Measurements from ENCODE around the gene GJB2.
A peak's percentile ranks its signal among the peaks of the same experiment; 100 is the strongest.

The GJB2 gene

GRCh38 chr13:20191311-20192157 lies 1.2 kb downstream of the GJB2 start:
- FAIRE-seq = no peak

GRCh38 chr13:20190481-20191310 lies 2.0 kb downstream of the GJB2 start:
- no peak for FAIRE-seq

GRCh38 chr13:20190076-20190475 lies 2.7 kb downstream of the GJB2 start:
- FAIRE-seq = no peak

DNA sequence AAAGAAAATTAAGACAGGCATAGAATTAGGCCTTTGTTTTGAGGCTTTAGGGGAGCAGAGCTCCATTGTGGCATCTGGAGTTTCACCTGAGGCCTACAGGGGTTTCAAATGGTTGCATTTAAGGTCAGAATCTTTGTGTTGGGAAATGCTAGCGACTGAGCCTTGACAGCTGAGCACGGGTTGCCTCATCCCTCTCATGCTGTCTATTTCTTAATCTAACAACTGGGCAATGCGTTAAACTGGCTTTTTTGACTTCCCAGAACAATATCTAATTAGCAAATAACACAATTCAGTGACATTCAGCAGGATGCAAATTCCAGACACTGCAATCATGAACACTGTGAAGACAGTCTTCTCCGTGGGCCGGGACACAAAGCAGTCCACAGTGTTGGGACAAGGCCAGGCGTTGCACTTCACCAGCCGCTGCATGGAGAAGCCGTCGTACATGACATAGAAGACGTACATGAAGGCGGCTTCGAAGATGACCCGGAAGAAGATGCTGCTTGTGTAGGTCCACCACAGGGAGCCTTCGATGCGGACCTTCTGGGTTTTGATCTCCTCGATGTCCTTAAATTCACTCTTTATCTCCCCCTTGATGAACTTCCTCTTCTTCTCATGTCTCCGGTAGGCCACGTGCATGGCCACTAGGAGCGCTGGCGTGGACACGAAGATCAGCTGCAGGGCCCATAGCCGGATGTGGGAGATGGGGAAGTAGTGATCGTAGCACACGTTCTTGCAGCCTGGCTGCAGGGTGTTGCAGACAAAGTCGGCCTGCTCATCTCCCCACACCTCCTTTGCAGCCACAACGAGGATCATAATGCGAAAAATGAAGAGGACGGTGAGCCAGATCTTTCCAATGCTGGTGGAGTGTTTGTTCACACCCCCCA lies 3.8 kb downstream of the GJB2 start:
- no peak for FAIRE-seq

DNA sequence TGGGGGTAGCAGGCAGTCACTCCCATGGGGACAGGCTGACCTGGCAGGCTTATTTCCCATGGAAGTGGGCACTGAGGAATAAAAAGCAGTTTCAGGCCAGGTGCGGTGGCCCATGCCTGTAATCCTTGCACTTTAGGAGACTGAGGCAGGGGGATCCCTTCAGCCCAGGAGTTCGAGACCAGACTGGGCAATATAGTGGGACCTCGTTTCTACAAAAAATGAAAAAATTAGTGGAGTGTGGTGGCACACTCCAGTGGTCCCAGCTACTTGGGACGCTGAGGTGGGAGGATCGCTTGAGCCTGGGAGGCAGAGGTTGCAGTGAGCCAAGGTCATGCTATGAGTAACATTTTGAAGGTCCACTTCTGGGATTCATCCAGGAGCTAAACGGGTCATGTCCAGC lies 6.0 kb downstream of the GJB2 start:
- no peak for FAIRE-seq

GRCh38 chr13:20185366-20186056 lies 7.2 kb downstream of the GJB2 start:
- FAIRE-seq = no peak

DNA sequence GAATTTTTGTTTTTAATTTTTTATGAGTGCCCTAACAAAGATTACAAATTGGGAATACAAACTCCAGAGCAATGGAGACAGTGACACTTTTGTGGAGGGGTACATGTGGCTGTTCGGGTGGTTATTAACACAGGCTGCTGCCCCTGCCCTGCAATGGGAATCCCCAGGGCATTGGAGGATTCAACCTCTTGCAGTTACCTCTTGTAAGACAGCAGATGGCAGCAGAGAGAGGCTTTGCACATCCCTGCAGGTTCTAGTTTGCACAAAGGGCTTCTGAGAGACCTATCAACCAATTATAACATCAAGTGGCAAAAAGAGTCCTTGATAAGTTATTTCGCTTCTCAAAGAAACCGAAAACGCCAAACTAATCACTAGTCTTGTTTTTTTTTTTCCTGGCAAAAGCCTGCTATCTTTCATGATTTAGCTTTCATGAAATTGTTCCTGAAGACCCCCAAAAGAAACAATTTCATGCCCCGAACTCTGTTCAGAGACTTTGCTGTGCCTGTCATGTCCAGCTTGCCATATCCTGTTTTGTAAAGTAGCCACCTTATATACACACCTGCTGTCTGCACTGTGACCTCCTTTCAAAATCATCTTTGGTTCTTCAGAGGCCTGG lies 10.4 kb downstream of the GJB2 start:
- peak; percentile 91 for FAIRE-seq

- no peak for FAIRE-seq
These were observed 11.6 kb downstream of the GJB2 start for GRCh38 chr13:20181188-20181587.

DNA sequence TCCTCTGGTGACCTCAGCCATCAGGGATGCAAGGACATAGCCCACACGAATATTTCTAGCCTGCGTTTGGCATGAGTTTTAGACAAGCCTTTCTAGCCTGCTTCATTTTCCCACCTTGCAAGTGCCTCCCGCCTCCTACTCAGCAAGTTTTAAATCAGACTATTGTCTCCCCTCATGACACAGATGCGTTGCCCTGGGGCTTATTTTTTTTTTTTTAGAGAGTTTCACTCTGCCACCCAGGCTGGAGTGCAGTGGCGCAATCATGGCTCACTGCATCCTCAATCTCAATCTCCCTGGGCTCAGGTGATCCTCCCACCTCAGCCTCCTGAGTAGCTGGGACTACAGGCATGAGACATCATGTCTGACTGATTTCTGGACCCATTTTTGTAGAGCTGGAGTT lies 14.6 kb downstream of the GJB2 start:
- FAIRE-seq = no peak

GRCh38 chr13:20177049-20177831 lies 15.5 kb downstream of the GJB2 start:
- no peak for FAIRE-seq

GRCh38 chr13:20175907-20176652 lies 16.7 kb downstream of the GJB2 start:
- FAIRE-seq = no peak

- FAIRE-seq = no peak
These were observed 17.3 kb downstream of the GJB2 start for GRCh38 chr13:20175406-20175794.

DNA sequence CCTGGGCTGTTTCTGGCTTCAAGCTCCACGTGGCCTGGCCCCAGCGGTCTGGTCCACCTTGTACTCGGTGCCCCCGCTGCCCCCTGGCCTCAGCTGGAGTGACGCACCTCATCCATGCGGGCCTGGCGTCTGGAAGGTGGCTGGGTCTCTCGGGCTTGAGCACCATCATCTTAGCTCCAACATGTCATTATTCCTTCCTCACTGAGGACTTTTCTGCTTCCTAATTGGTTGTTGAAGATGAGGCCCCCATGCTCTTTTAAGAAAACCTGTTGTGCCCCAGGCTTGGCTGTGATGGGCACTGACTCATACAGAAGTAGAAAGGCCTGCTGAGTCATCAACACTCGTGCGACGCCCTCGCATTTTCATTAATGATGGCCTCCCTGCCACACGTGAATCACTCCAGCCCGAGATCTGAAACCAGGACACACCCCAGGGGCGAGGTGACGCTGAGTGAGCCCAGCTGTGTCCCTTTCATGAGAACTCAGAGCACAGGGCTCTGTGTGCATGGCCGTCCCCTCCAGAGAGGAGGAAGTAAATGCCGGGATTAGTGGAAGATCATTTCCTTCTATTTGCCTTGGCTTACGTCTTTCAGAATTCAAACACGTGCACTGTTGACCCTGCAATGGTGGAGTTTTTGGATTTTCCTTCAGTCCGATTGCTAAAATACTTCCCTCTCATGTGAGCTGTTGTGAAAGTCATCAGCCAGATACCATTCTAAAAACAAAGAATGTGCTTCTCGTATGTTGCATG lies 17.9 kb downstream of the GJB2 start:
- FAIRE-seq = peak; percentile 60

DNA sequence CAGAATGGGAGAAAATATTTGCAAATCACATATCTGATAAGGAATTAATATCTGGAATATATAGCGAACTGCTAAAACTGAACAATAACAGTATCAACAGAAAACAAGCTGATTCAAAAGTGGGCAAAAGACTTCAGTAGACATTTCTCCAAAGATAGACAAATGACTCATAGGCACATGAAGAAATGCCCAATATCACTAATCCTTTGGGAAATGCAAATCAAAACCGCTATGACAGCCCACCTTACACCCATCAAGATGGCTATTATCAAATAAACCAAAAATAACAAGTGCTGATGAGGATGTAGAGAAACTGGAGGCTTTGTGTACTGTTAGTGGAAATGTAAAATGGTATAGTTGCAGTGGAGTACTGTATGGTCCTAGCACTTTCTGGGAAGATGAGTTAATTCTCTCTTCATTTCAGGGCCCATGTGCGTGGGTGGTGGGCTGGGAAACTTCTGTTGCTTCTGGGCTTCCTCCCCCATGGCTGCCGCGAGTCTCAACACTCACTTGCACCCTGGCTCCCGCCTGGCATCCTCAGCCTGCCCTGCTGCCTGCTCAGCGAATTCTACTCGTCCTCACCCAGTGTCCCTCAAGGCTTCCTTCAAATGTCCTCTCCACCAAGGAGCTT lies 19.5 kb downstream of the GJB2 start:
- no peak for FAIRE-seq

DNA sequence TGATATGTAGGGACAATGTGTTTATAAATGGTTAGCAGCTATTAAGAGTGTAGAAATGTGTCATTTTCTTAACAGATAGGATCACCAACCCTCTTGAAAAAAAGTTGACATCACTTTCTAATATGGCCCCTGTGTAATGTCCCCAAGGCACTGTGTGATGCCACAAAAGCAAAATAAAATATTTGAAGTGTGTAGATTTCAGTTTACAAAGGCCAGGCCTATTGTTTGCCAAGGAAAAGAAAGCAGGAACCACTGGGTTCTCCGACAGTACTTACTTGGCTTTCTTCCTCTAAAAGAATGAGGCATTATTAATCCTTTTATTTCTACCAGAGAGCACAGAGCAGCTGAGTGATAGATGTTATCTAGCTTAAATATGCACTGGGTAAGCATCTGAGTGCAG lies 21.4 kb downstream of the GJB2 start:
- FAIRE-seq = no peak

GRCh38 chr13:20170921-20171320 lies 21.8 kb downstream of the GJB2 start:
- FAIRE-seq = no peak

GRCh38 chr13:20168396-20168795 lies 24.3 kb downstream of the GJB2 start:
- no peak for FAIRE-seq

DNA sequence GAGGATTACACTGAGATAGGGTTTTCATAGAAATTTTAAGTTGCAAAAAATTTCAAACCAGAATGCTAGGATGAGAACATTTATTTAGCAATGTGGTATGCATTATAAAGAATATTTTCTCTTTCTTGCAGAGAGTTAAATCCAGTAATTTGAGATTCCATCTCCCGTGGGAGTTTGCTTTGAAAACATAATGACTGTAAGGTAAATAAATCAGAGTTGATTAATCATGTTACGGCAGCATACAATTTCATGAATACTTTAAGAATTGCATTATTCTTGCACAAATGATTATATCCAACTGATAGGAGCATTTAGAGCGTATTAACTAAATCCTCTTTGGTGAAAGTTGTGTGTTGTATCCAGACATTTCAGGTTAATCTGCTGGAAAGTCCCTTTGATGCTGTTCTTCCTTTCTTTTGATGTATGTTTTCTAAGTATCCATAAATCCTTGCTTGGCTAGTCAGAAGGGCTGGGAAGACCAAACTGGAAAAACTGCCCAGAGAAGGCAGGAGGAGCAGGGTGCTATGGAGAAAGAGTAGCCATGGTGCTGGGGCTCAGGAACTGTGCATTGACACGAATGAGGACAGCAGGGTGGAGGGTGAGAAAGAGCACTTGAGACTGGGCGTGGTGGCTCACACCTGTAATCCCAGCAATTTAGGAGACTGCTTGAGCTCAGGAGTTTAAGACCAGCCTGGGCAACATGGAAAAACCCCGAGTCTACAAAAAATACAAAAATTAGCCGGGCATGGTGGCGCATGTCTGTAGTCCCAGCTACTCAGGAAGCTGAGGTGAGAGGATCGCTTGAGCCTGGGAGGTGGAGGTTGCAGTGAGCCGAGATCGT lies 27.1 kb downstream of the GJB2 start:
- FAIRE-seq = no peak

All from islet of Langerhans (tissue), 1 donor.